GM18907 (cell line): ENCODE data around the gene SRSF11.

ENCODE experiments used
- ATAC-seq: cut with Tn5 transposase; IDR thresholded peaks from one replicate; pipeline ENCODE4 v1.9.1; 2021; ENCODE audit warnings: mild to moderate bottlenecking, moderate library complexity; ENCODE audit not compliant: unreplicated experiment

The SRSF11 gene

DNA sequence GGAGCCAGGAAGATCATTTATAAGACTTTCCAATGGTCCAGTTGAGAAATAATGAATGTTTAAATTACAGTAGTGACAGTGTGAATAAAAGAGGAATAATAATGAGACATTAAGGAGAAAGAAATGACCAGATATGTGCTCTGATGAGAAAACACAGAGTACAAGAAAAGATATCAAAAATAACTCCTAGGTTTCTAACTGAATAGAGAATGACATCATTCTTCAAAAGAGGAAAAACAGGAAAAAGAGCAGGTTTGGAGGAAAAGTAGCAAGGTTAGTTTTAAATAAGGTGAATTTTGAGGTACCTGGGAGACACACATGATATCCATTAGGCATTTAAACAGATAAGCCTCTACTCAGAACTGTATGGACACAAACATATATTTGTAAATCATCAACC, 78.3 kb downstream of the SRSF11 start:
- no peak for ATAC-seq
